T-cell (primary cell): ENCODE results near the gene ZNF780A. TPM values are rescaled to one million over a fixed set of nuclear protein-coding genes. Genes with fewer than 3 reads are reported as not detected.
"Not testable (repeated sequence)": the region's sequence is repeated elsewhere in the genome, so short reads cannot be mapped to it uniquely, and the experiment has no call there.

Experiments
- ATAC-seq, 4 experiments: fragments of 200-7000 bp in 3 of 4; fragments of 150-1000 bp in 1 of 4; cut with Tn5 transposase; replicated peaks in 1 of 4; 1 replicate in 3 of 4; 2 replicates in 1 of 4; pipeline ENCODE4 v1.10.0; 2021; ENCODE audit warnings: moderate library complexity in 3 of 4, mild to moderate bottlenecking in 2 of 4, moderate number of reproducible peaks in 1 of 4
- CTCF ChIA-PET, 2 donors: fragments of 300-600 bp; sonication (Branson Sonifier 250); formaldehyde crosslinking; loops; one replicate each; lab custom pipeline; 2022; ENCODE audit warnings: antibody characterized with exemption in 2 of 2; lab: Charles Lee
- POLR2A ChIA-PET, 2 donors: fragments of 300-600 bp; sonication (Branson Sonifier 250); formaldehyde crosslinking; loops; one replicate each; lab custom pipeline; 2022; ENCODE audit warnings: antibody characterized with exemption in 2 of 2; lab: Charles Lee
- DNase-seq, 35 experiments: peaks; one replicate each; pipeline versions ENCODE4 v3.0.0 to v3.0.0-alpha.2; 2013 to 2023
- H3K27ac ChIP-seq: one replicate; pipeline ENCODE4 v1.5.1; 2013; ENCODE audit warnings: low read length
- H3K27me3 ChIP-seq, 2 experiments: replicated peaks in 1 of 2; 1 replicate in 1 of 2; 2 replicates in 1 of 2; pipeline versions ENCODE4 v1.6.1 to v1.7.0; 2013; ENCODE audit warnings: low read length in 1 of 2, mixed read lengths in 1 of 2; ENCODE audit not compliant: control insufficient read depth in 2 of 2, insufficient read depth in 2 of 2; ENCODE audit errors: extremely low read depth in 1 of 2
- H3K36me3 ChIP-seq, 2 donors: 1 replicate in 1 of 2; 2 replicates in 1 of 2; pipeline versions ENCODE4 v1.6.1 to v1.7.0; 2013; ENCODE audit warnings: low read length in 1 of 2; ENCODE audit not compliant: control insufficient read depth in 2 of 2, insufficient read depth in 1 of 2; ENCODE audit errors: extremely low read depth in 1 of 2
- H3K4me1 ChIP-seq, 2 experiments: 1 replicate in 1 of 2; 2 replicates in 1 of 2; pipeline versions ENCODE4 v1.6.1 to v1.7.0; 2013; ENCODE audit warnings: low read length in 2 of 2, mixed read lengths in 1 of 2; ENCODE audit not compliant: insufficient read depth in 2 of 2, control insufficient read depth in 1 of 2; ENCODE audit errors: extremely low read depth in 1 of 2
- H3K4me3 ChIP-seq, 2 donors: 1 replicate in 1 of 2; 2 replicates in 1 of 2; pipeline versions ENCODE4 v1.5.1 to v1.7.0; 2013; ENCODE audit warnings: mild to moderate bottlenecking in 2 of 2, low read length in 1 of 2, moderate library complexity in 1 of 2; ENCODE audit not compliant: control insufficient read depth in 1 of 2; ENCODE audit errors: extremely low read depth in 1 of 2
- H3K9me3 ChIP-seq: 2 replicates; pipeline ENCODE4 v1.7.0; 2013
- H3K27ac Mint-ChIP-seq, 2 donors: one replicate each; pipeline ENCODE4 v1.8.0; 2020 to 2021; ENCODE audit warnings: mild to moderate bottlenecking in 2 of 2, mixed read lengths in 2 of 2
- H3K27me3 Mint-ChIP-seq, 2 donors: one replicate each; pipeline ENCODE4 v1.8.0; 2021 to 2022; ENCODE audit warnings: mixed read lengths in 2 of 2
- H3K36me3 Mint-ChIP-seq: one replicate; pipeline ENCODE4 v1.8.0; 2021; ENCODE audit warnings: mixed read lengths
- H3K4me1 Mint-ChIP-seq, 3 donors: one replicate each; pipeline ENCODE4 v1.8.0; 2020 to 2022; ENCODE audit warnings: mixed read lengths in 3 of 3, mild to moderate bottlenecking in 1 of 3
- H3K4me3 Mint-ChIP-seq, 3 donors: one replicate each; pipeline ENCODE4 v1.8.0; 2020 to 2022; ENCODE audit warnings: mild to moderate bottlenecking in 3 of 3, mixed read lengths in 3 of 3, moderate library complexity in 3 of 3
- H3K9me3 Mint-ChIP-seq, 3 donors: one replicate each; pipeline ENCODE4 v1.8.0; 2020 to 2022; ENCODE audit warnings: mixed read lengths in 3 of 3
- WGBS: methylation state at CpG from one replicate; pipeline ENCODE4 v1.1.5; 2013; ENCODE audit warnings: missing lambda C conversion rate; ENCODE audit not compliant: insufficient coverage; 5-methylcytosine and 5-hydroxymethylcytosine counted together
- total RNA-seq, 35 experiments: library from RNA in 6 of 35; stranded (reverse) in 6 of 35; fragments of 120-200 nt in 1 of 35; gene quantifications; one replicate each; pipeline versions ENCODE4 v1.2.1 to v1.2.4 and lab custom pipeline; 2013 to 2026

ZNF780A gene
- total RNA-seq, 5 donors from 2014 or later (not counting 1 experiment from before 2014, with no cell fraction given), result 18.2 to 43.0 (median 29.0) TPM

GRCh38 chr19:40055832-40056504 lies 34.8 kb downstream of the ZNF780A start, which contains the start of gene ZNF780B:
ZNF780B (minus strand) TSS chr19:40056231; CDS start chr19:40050332, 5,899 bp downstream.
- ATAC-seq, result peak; percentile 95 to 97 (median 96)
- H3K27me3 ChIP-seq, result no peaks in the 10 kb centered on the region
- H3K4me1 ChIP-seq, result peaks cover 14 to 16% of the 10 kb centered on the region in 2 experiments
- peak within 1 kb of the TSS; percentile 96 to 98 for H3K27ac Mint-ChIP-seq
- peaks cover 32% of the 10 kb centered on the region for H3K36me3 Mint-ChIP-seq
- H3K27me3 Mint-ChIP-seq, result peaks cover 2 to 6% of the 10 kb centered on the region in 2 donors
- peaks cover 0 to under 1% of the 10 kb centered on the region in 2 donors for H3K36me3 ChIP-seq
- DNase-seq, result peak; percentile 32 to 80 (median 60)
- peaks cover 49 to 56% (median 55%) of the 10 kb centered on the region in 3 donors for H3K4me1 Mint-ChIP-seq
- H3K9me3 Mint-ChIP-seq, result peaks cover 14 to 28% (median 15%) of the 10 kb centered on the region in 3 donors
- H3K4me3 Mint-ChIP-seq, result peak within 1 kb of the TSS; percentile 97 to 100 (median 100)
- ChIA-PET POLR2A (interaction anchor here (0.7 to 1.1 kb wide), 3 partner anchors 10 to 188 kb away, joined by 3 to 9 read pairs (median 4); no protein-coding TSS in a partner anchor), CTCF (interaction anchor here (0.5 to 1.8 kb wide), 2 partner anchors 86 to 289 kb away, joined by 3 to 9 read pairs; partner anchors contain the start of gene PSMC4 (in 1 of the 2))
- under 1% methylated on average over 38 of the region's 41 CpGs for WGBS
- peak within 1 kb of the TSS; percentile 55 for H3K27ac ChIP-seq
- peak within 1 kb of the TSS; percentile 76 to 80 for H3K4me3 ChIP-seq
- peaks cover 4% of the 10 kb centered on the region for H3K9me3 ChIP-seq

- Mint-ChIP-seq H3K4me3 (peak overlapping the region; percentile 97 to 100 (median 100)), H3K27me3 (peaks cover 2 to 6% of the 10 kb centered on the region in 2 donors), H3K36me3 (peaks cover 38% of the 10 kb centered on the region), H3K4me1 (peaks cover 53 to 57% (median 56%) of the 10 kb centered on the region in 3 donors), H3K27ac (peak overlapping the region in 1 of 2 donors; percentile 3), H3K9me3 (peaks cover 13 to 28% (median 14%) of the 10 kb centered on the region in 3 donors)
- Histone ChIP-seq H3K36me3 (peaks cover 0 to 2% of the 10 kb centered on the region in 2 donors), H3K27me3 (no peaks in the 10 kb centered on the region), H3K4me1 (peaks cover 14 to 16% of the 10 kb centered on the region in 2 experiments), H3K27ac (no peak overlapping the region), H3K9me3 (peaks cover 4% of the 10 kb centered on the region), H3K4me3 (peak overlapping the region; percentile 76 to 80)
- WGBS, result 68% methylated on average over 4 of the region's 10 CpGs
- ATAC-seq (no peak), DNase-seq (no peak)
- ChIA-PET CTCF (interaction anchor here in 1 of 2 donors (1.8 kb wide), 1 partner anchor 85 kb away, joined by 9 read pairs; the partner anchor contains the start of gene PSMC4), POLR2A (interaction anchor here in 1 of 2 donors (1.1 kb wide), 1 partner anchor 11 kb away, joined by 3 read pairs; no protein-coding TSS in a partner anchor)
These were observed 35.7 kb downstream of the ZNF780A start for GRCh38 chr19:40055049-40055448.

DNA sequence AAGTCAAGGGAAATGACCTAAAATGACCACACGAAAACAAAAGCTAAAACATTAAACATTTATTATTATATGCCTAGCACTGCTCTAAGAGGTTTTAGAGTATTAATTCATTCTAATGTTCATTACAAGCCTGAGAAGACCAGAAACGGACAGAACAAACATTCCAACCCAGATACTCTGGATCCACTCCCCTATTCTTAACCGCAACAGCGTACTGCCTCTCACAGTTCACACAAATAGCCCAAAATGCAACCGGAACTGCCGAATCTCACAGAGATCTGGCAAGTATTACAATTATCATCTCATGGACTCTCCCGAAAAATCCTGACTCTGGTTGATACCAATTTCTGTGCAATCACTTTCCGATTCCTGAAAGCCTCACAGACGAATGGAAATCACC lies 36.1 kb downstream of the ZNF780A start:
- Mint-ChIP-seq H3K4me1 (peaks cover 53 to 59% (median 56%) of the 10 kb centered on the region in 3 donors), H3K27ac (peak overlapping the region in 1 of 2 donors; percentile 3), H3K9me3 (peaks cover 10 to 24% (median 11%) of the 10 kb centered on the region in 3 donors), H3K4me3 (peak overlapping the region; percentile 97 to 100 (median 100)), H3K27me3 (peaks cover 2 to 3% of the 10 kb centered on the region in 2 donors), H3K36me3 (peaks cover 38% of the 10 kb centered on the region)
- no peak overlapping the region for H3K27ac ChIP-seq
- peaks cover 0 to 3% of the 10 kb centered on the region in 2 donors for H3K36me3 ChIP-seq
- peaks cover 14 to 16% of the 10 kb centered on the region in 2 experiments for H3K4me1 ChIP-seq
- ATAC-seq (no peak), DNase-seq (no peak)
- no peaks in the 10 kb centered on the region for H3K27me3 ChIP-seq
- H3K4me3 ChIP-seq, result no peak overlapping the region
- WGBS, result 93% methylated on average over 6 of the region's 9 CpGs
- ChIA-PET POLR2A (no interaction called here), CTCF (no interaction called here)
- peaks cover under 1% of the 10 kb centered on the region for H3K9me3 ChIP-seq

DNA sequence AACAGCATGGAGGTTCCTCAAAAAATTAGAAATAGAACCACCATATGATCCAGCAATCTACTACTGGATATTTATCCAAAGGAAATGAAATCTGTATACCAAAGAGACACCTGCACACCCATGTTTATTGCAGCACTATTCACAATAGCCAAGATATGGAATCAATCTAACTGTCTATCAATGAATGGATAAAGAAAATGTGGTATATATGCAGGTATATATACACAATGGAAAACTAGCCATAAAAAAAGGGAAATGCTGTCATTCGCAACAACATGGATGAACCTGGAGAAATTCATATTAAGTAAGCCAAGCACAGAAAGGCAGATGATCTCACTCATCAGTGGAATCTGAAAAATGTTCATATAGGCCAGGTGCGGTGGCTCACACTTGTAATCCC lies 37.3 kb downstream of the ZNF780A start:
- ATAC-seq, result no peak
- CTCF ChIA-PET, result no interaction called here
- Histone ChIP-seq H3K27ac (no peak overlapping the region), H3K36me3 (peaks cover 6 to 13% of the 10 kb centered on the region in 2 donors), H3K4me1 (peaks cover 14 to 16% of the 10 kb centered on the region in 2 experiments), H3K9me3 (no peaks in the 10 kb centered on the region), H3K4me3 (no peak overlapping the region), H3K27me3 (no peaks in the 10 kb centered on the region)
- Mint-ChIP-seq H3K9me3 (peaks cover 7 to 13% (median 9%) of the 10 kb centered on the region in 3 donors), H3K36me3 (peaks cover 40% of the 10 kb centered on the region), H3K27me3 (no peaks in the 10 kb centered on the region), H3K4me3 (peak overlapping the region; percentile 29 to 97 (median 43)), H3K27ac (no peak overlapping the region), H3K4me1 (peaks cover 57 to 62% (median 58%) of the 10 kb centered on the region in 3 donors)
- POLR2A ChIA-PET, result no interaction called here
- no peak for DNase-seq
- 100% methylated on average over 2 of the region's 2 CpGs for WGBS

DNA sequence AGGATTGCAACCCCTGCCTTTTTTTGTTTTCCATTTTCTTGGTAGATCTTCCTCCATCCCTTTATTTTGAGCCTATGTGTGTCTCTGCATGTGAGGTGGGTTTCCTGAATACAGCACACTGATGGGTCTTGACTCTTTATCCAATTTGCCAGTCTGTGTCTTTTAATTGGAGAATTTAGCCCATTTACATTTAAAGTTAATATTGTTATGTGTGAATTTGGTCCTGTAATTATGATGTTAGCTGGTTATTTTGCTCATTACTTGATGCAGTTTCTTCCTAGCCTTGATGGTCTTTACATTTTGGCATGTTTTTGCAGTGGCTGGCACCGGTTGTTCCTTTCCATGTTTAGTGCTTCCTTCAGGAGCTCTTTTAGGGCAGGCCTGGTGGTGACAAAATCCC lies 49.0 kb downstream of the ZNF780A start:
- H3K4me1 ChIP-seq, POLR2A ChIA-PET, CTCF ChIA-PET, H3K27ac ChIP-seq, DNase-seq, H3K27me3 Mint-ChIP-seq, H3K4me1 Mint-ChIP-seq, ATAC-seq, H3K4me3 Mint-ChIP-seq, H3K27me3 ChIP-seq, H3K4me3 ChIP-seq, H3K27ac Mint-ChIP-seq, H3K9me3 ChIP-seq: not testable (repeated sequence)
- Mint-ChIP-seq H3K9me3 (peaks cover 24 to 33% (median 25%) of the 10 kb centered on the region in 3 donors), H3K36me3 (peaks cover 41% of the 10 kb centered on the region)
- peaks cover 4 to 31% of the 10 kb centered on the region in 2 donors for H3K36me3 ChIP-seq
- no CpG with 5 or more reads among the region's 1 CpG for WGBS

DNA sequence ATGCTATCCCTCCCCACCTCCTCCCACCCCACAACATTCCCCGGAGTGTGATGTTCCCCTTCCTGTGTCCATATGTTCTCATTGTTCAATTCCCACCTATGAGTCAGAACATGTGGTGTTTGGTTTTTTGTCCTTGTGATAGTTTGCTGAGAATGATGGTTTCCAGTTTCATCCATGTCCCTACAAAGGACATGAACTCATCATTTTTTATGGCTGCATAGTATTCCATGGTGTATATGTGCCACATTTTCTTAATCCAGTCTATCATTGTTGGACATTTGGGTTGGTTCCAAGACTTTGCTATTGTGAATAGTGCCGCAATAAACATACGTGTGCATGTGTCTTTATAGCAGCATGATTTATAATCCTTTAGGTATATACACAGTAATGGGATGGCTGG lies 52.7 kb downstream of the ZNF780A start:
- H3K4me3 Mint-ChIP-seq, H3K27ac ChIP-seq, H3K4me3 ChIP-seq, H3K4me1 Mint-ChIP-seq, H3K36me3 ChIP-seq, H3K4me1 ChIP-seq, H3K27ac Mint-ChIP-seq, H3K27me3 Mint-ChIP-seq, H3K27me3 ChIP-seq, DNase-seq, CTCF ChIA-PET, POLR2A ChIA-PET, ATAC-seq: not testable (repeated sequence)
- peaks cover 16% of the 10 kb centered on the region for H3K9me3 ChIP-seq
- WGBS, result no CpG with 5 or more reads among the region's 3 CpGs
- peaks cover 22% of the 10 kb centered on the region for H3K36me3 Mint-ChIP-seq
- peaks cover 6 to 39% (median 34%) of the 10 kb centered on the region in 3 donors for H3K9me3 Mint-ChIP-seq
